Omental fat pad (tissue), 4 donors: ENCODE measurements around the gene SCNN1B. TPM values are rescaled to one million over a fixed set of nuclear protein-coding genes. Genes with fewer than 3 reads are reported as not detected.

Source experiments
- ATAC-seq: fragments of 150-250 bp; one replicate; pipeline ENCODE4 v1.9.1; 2016; ENCODE audit warnings: mild to moderate bottlenecking, moderate library complexity; ENCODE audit not compliant: low FRiP score
- DNase-seq: peaks from one replicate; pipeline ENCODE4 v3.0.0-alpha.2; 2019; ENCODE audit warnings: low spot score
- CTCF ChIP-seq, 3 donors: fragments of 450-650 bp; IDR thresholded peaks; one replicate each; pipeline ENCODE4 v1.5.1; 2016 to 2017; ENCODE audit warnings: antibody characterized with exemption in 3 of 3, mild to moderate bottlenecking in 3 of 3, moderate library complexity in 2 of 3
- total RNA-seq, 4 donors: library from RNA; depleted of rRNA; stranded (reverse); fragments of >200 nt; gene quantifications; one replicate each; pipeline ENCODE4 v1.1.0, GENCODE V29; 2016

SCNN1B gene
- total RNA-seq, 4 donors from 2014 or later = 1.6 to 17.7 (median 3.6) TPM

GRCh38 chr16:23288209-23288608 lies 13.9 kb upstream of the SCNN1B start:
- no peak for TF ChIP-seq CTCF (IDR thresholded peaks at IDR 0.05)
- ATAC-seq = no peak
- DNase-seq = no peak

GRCh38 chr16:23288726-23289512 lies 13.2 kb upstream of the SCNN1B start:
- ATAC-seq = no peak
- TF ChIP-seq CTCF (IDR thresholded peaks at IDR 0.05) = no peak

GRCh38 chr16:23290189-23291062 lies 11.7 kb upstream of the SCNN1B start:
- ATAC-seq (no peak), DNase-seq (no peak)
- no peak for TF ChIP-seq CTCF (IDR thresholded peaks at IDR 0.05)

More at GRCh38 chr16:23288726-23289512, 13.2 kb upstream of the SCNN1B start:
- no peak for DNase-seq

DNA sequence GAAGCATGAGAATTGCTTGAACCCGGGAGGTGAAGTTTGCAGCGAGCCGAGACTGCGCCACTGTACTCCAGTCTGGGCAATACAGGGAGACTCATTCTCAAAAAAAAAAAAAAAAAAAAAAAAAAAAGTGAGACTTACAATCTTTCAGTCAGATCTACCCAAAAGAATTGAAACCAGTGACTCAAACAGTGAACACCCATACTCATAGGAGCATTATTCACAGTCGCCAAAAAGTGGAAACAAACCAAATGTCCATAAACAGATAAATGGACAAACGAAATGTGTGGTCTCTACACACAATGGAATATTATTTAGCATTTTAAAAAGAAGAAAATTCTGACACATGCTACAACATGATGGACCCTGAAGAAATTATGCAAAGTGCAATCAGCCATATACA lies 9.1 kb upstream of the SCNN1B start:
- no peak for TF ChIP-seq CTCF (IDR thresholded peaks at IDR 0.05)
- DNase-seq (no peak), ATAC-seq (no peak)

DNA sequence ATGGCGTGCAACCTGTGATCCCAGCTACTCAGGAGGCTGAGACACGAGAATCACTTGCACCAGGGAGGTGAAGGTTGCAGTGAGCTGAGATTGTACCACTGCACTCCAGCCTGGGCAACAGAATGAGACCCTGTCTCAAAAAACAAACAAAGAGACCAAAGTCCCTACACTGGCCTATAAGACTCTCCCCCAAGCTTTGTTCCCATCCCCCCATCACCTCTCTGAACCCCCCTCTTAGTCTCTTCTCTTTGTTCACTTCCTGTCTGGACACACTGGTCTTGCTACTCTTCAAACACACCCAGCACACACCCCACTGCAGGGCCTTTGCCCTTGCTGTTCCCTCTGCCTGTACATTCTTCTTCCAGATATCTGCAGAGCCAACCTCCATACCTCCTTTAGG lies 7.8 kb upstream of the SCNN1B start:
- no peak for ATAC-seq
- TF ChIP-seq CTCF (IDR thresholded peaks at IDR 0.05) = no peak
- DNase-seq = no peak

GRCh38 chr16:23296994-23297393 lies 5.1 kb upstream of the SCNN1B start:
- no peak for TF ChIP-seq CTCF (IDR thresholded peaks at IDR 0.05)
- DNase-seq (no peak), ATAC-seq (no peak)
